Central memory CD8-positive, alpha-beta T cell (primary cell): ENCODE measurements around the gene ANAPC7.
"Not testable (repeated sequence)": the region's sequence is repeated elsewhere in the genome, so short reads cannot be mapped to it uniquely, and the experiment has no call there.

Experiments
- ATAC-seq: fragments of 150-1000 bp; cut with Tn5 transposase; replicated peaks from 2 replicates; pipeline ENCODE4 v1.10.0; 2022; ENCODE audit warnings: mild to moderate bottlenecking, moderate FRiP score, moderate number of reproducible peaks; ENCODE audit not compliant: poor library complexity, severe bottlenecking; ENCODE audit errors: extremely low read depth
- DNase-seq, 2 donors: peaks; one replicate each; pipeline ENCODE4 v3.0.0; 2021; ENCODE audit warnings: low spot score in 2 of 2
- H3K27ac Mint-ChIP-seq: one replicate; pipeline ENCODE4 v1.8.0; 2022; ENCODE audit warnings: low read depth, mild to moderate bottlenecking, moderate library complexity, mixed read lengths
- H3K27me3 Mint-ChIP-seq: one replicate; pipeline ENCODE4 v1.8.0; 2022; ENCODE audit warnings: mixed read lengths
- H3K36me3 Mint-ChIP-seq: one replicate; pipeline ENCODE4 v1.8.0; 2022; ENCODE audit warnings: mild to moderate bottlenecking, moderate library complexity, mixed read lengths; ENCODE audit not compliant: insufficient read depth
- H3K4me1 Mint-ChIP-seq: one replicate; pipeline ENCODE4 v1.8.0; 2022; ENCODE audit warnings: mixed read lengths
- H3K4me3 Mint-ChIP-seq: one replicate; pipeline ENCODE4 v1.8.0; 2022; ENCODE audit warnings: mild to moderate bottlenecking, moderate library complexity, mixed read lengths
- H3K9me3 Mint-ChIP-seq: one replicate; pipeline ENCODE4 v1.8.0; 2022; ENCODE audit warnings: mixed read lengths

Gene ANAPC7

GRCh38 chr12:110417113-110417512, 13.6 kb upstream of the ANAPC7 start:
- DNase-seq, H3K27ac Mint-ChIP-seq, ATAC-seq, H3K36me3 Mint-ChIP-seq, H3K9me3 Mint-ChIP-seq, H3K4me1 Mint-ChIP-seq, H3K4me3 Mint-ChIP-seq, H3K27me3 Mint-ChIP-seq: not testable (repeated sequence)

- not testable (repeated sequence) for H3K36me3 Mint-ChIP-seq, H3K4me1 Mint-ChIP-seq, H3K4me3 Mint-ChIP-seq, H3K27me3 Mint-ChIP-seq, H3K27ac Mint-ChIP-seq, DNase-seq, ATAC-seq, H3K9me3 Mint-ChIP-seq
These were observed 6.6 kb upstream of the ANAPC7 start for GRCh38 chr12:110410086-110410485.

- not testable (repeated sequence) for DNase-seq, H3K9me3 Mint-ChIP-seq, H3K27me3 Mint-ChIP-seq, ATAC-seq, H3K27ac Mint-ChIP-seq, H3K4me3 Mint-ChIP-seq
- H3K36me3 Mint-ChIP-seq, result peaks cover 17% of the 10 kb centered on the region
- H3K4me1 Mint-ChIP-seq, result peaks cover 11% of the 10 kb centered on the region
These were observed 1.7 kb upstream of the ANAPC7 start for GRCh38 chr12:110405126-110405662.

- no peak for ATAC-seq
- Mint-ChIP-seq H3K27me3 (no peaks in the 10 kb centered on the region), H3K36me3 (peaks cover 20% of the 10 kb centered on the region), H3K4me1 (peaks cover 11% of the 10 kb centered on the region), H3K4me3 (peak overlapping the region; percentile 99), H3K27ac (peak overlapping the region; percentile 96), H3K9me3 (no peaks in the 10 kb centered on the region)
- DNase-seq, result peak; percentile 57 to 58
These were observed 621 bp upstream of the ANAPC7 start for GRCh38 chr12:110403976-110404682.

GRCh38 chr12:110382683-110383082, 20.8 kb downstream of the ANAPC7 start:
- ATAC-seq (no peak), DNase-seq (no peak)
- Mint-ChIP-seq H3K27me3 (no peaks in the 10 kb centered on the region), H3K4me1 (peaks cover 11% of the 10 kb centered on the region), H3K36me3 (peaks cover 68% of the 10 kb centered on the region), H3K9me3 (no peaks in the 10 kb centered on the region), H3K4me3 (no peak overlapping the region), H3K27ac (peak overlapping the region; percentile 27)

GRCh38 chr12:110379631-110380030, 23.9 kb downstream of the ANAPC7 start:
- Mint-ChIP-seq H3K4me3 (no peak overlapping the region), H3K36me3 (peaks cover 66% of the 10 kb centered on the region), H3K27me3 (no peaks in the 10 kb centered on the region), H3K4me1 (peaks cover 3% of the 10 kb centered on the region), H3K9me3 (no peaks in the 10 kb centered on the region), H3K27ac (no peak overlapping the region)
- ATAC-seq, result no peak
- DNase-seq, result no peak

- Mint-ChIP-seq H3K9me3 (no peaks in the 10 kb centered on the region), H3K27ac (no peak overlapping the region), H3K36me3 (peaks cover 64% of the 10 kb centered on the region), H3K4me1 (no peaks in the 10 kb centered on the region), H3K27me3 (no peaks in the 10 kb centered on the region), H3K4me3 (no peak overlapping the region)
- ATAC-seq (no peak), DNase-seq (no peak)
These were observed 24.3 kb downstream of the ANAPC7 start for GRCh38 chr12:110379197-110379596.

- H3K4me1 Mint-ChIP-seq, H3K27ac Mint-ChIP-seq, DNase-seq, ATAC-seq, H3K4me3 Mint-ChIP-seq, H3K9me3 Mint-ChIP-seq, H3K27me3 Mint-ChIP-seq: not testable (repeated sequence)
- H3K36me3 Mint-ChIP-seq, result peaks cover 71% of the 10 kb centered on the region
These were observed 25.2 kb downstream of the ANAPC7 start for GRCh38 chr12:110378131-110378790.

GRCh38 chr12:110373962-110374611, 29.4 kb downstream of the ANAPC7 start:
- ATAC-seq (no peak), DNase-seq (no peak)
- no peaks in the 10 kb centered on the region for H3K27me3 Mint-ChIP-seq
- H3K27ac Mint-ChIP-seq, result no peak overlapping the region
- H3K4me3 Mint-ChIP-seq, result no peak overlapping the region
- H3K36me3 Mint-ChIP-seq, result peaks cover 43% of the 10 kb centered on the region
- H3K4me1 Mint-ChIP-seq, result peaks cover 10% of the 10 kb centered on the region
- no peaks in the 10 kb centered on the region for H3K9me3 Mint-ChIP-seq

GRCh38 chr12:110373425-110373824, 30.1 kb downstream of the ANAPC7 start:
- Mint-ChIP-seq H3K9me3 (no peaks in the 10 kb centered on the region), H3K27me3 (no peaks in the 10 kb centered on the region), H3K27ac (no peak overlapping the region), H3K4me1 (peaks cover 10% of the 10 kb centered on the region), H3K36me3 (peaks cover 41% of the 10 kb centered on the region), H3K4me3 (no peak overlapping the region)
- DNase-seq (no peak), ATAC-seq (no peak)

GRCh38 chr12:110373025-110373424, 30.5 kb downstream of the ANAPC7 start:
- no peak overlapping the region for H3K27ac Mint-ChIP-seq
- H3K27me3 Mint-ChIP-seq, result no peaks in the 10 kb centered on the region
- no peak for DNase-seq
- H3K4me3 Mint-ChIP-seq, result no peak overlapping the region
- peaks cover 10% of the 10 kb centered on the region for H3K4me1 Mint-ChIP-seq
- ATAC-seq, result no peak
- H3K9me3 Mint-ChIP-seq, result no peaks in the 10 kb centered on the region
- peaks cover 39% of the 10 kb centered on the region for H3K36me3 Mint-ChIP-seq

GRCh38 chr12:110372056-110372425, 31.5 kb downstream of the ANAPC7 start:
- peaks cover 31% of the 10 kb centered on the region for H3K36me3 Mint-ChIP-seq
- H3K9me3 Mint-ChIP-seq, result no peaks in the 10 kb centered on the region
- DNase-seq, result no peak
- H3K27me3 Mint-ChIP-seq, result no peaks in the 10 kb centered on the region
- H3K4me1 Mint-ChIP-seq, result peaks cover 10% of the 10 kb centered on the region
- peak overlapping the region; percentile 81 for H3K27ac Mint-ChIP-seq
- H3K4me3 Mint-ChIP-seq, result no peak overlapping the region
- no peak for ATAC-seq
